Caco-2 (cell line): ENCODE measurements around the gene C5orf58. TPM values are rescaled to one million over a fixed set of nuclear protein-coding genes. Genes with fewer than 3 reads are reported as not detected.

ENCODE experiments used
- Bru-seq: library from RNA; stranded (reverse); fragments of 400-500 nt; gene quantifications from one replicate; lab custom pipeline; 2021; lab: Mats Ljungman, UMichigan
- BruChase-seq, 2 experiments: library from RNA; stranded (reverse); fragments of 400-500 nt; gene quantifications; one replicate each; lab custom pipeline; 2021; lab: Mats Ljungman, UMichigan
- BruUV-seq: library from RNA; stranded (reverse); fragments of 400-500 nt; replicated peaks from 2 replicates; lab custom pipeline; 2021; lab: Mats Ljungman, UMichigan
- CTCF ChIA-PET: fragments of 300-600 bp; sonication (Branson Sonifier 250); formaldehyde crosslinking; loops from one replicate; lab custom pipeline; 2022; ENCODE audit warnings: antibody characterized with exemption; lab: Charles Lee
- POLR2A ChIA-PET: fragments of 300-600 bp; sonication (Branson Sonifier 250); formaldehyde crosslinking; loops from one replicate; lab custom pipeline; 2022; ENCODE audit warnings: antibody characterized with exemption; lab: Charles Lee
- DNase-seq, 2 experiments: peaks; one replicate each; pipeline versions ENCODE4 v3.0.0 to v3.0.0-alpha.2; 2020 to 2022
- H3K27me3 ChIP-seq: replicated peaks from 2 replicates; pipeline ENCODE4 v1.6.0; 2011; ENCODE audit warnings: low read length; ENCODE audit not compliant: control insufficient read depth, insufficient read depth
- H3K36me3 ChIP-seq: 2 replicates; pipeline ENCODE4 v1.5.1; 2011; ENCODE audit warnings: low read length; ENCODE audit not compliant: control insufficient read depth, insufficient read depth
- H3K4me1 ChIP-seq: fragments of 250-450 bp; sonication (Bioruptor Pico); 2 replicates; pipeline ENCODE4 v1.5.1; 2020; ENCODE audit warnings: mild to moderate bottlenecking
- H3K4me3 ChIP-seq: 2 replicates; pipeline ENCODE4 v1.5.1; 2011; ENCODE audit warnings: low read depth, mild to moderate bottlenecking, control low read depth, low read length
- H3K9me3 ChIP-seq: fragments of 250-450 bp; sonication (Bioruptor Pico); 2 replicates; pipeline ENCODE4 v1.5.1; 2020; ENCODE audit warnings: mild to moderate bottlenecking, moderate library complexity
- H3K27ac Mint-ChIP-seq: one replicate; pipeline ENCODE4 v1.8.0; 2022; ENCODE audit warnings: mixed read lengths; ENCODE audit not compliant: unreplicated experiment
- H3K27me3 Mint-ChIP-seq: one replicate; pipeline ENCODE4 v1.8.0; 2022; ENCODE audit warnings: mixed read lengths; ENCODE audit not compliant: insufficient read depth, unreplicated experiment
- H3K36me3 Mint-ChIP-seq: one replicate; pipeline ENCODE4 v1.8.0; 2022; ENCODE audit warnings: mild to moderate bottlenecking, mixed read lengths; ENCODE audit not compliant: insufficient read depth, unreplicated experiment
- H3K4me1 Mint-ChIP-seq: one replicate; pipeline ENCODE4 v1.8.0; 2022; ENCODE audit warnings: low read depth, mixed read lengths; ENCODE audit not compliant: unreplicated experiment
- H3K4me3 Mint-ChIP-seq: one replicate; pipeline ENCODE4 v1.8.0; 2022; ENCODE audit warnings: mild to moderate bottlenecking, moderate library complexity, mixed read lengths; ENCODE audit not compliant: unreplicated experiment
- H3K9me3 Mint-ChIP-seq: one replicate; pipeline ENCODE4 v1.8.0; 2022; ENCODE audit warnings: mixed read lengths; ENCODE audit not compliant: unreplicated experiment
- CTCF ChIP-seq, 2 experiments: fragments of 200-600 bp in 1 of 2; IDR thresholded peaks; 1 replicate in 1 of 2; 2 replicates in 1 of 2; pipeline versions ENCODE4 v1.5.1 to v1.8.0; 2011 to 2022; ENCODE audit warnings: antibody characterized with exemption in 1 of 2, control low read depth in 1 of 2, inconsistent platforms in 1 of 2, low read depth in 1 of 2, low read length in 1 of 2, mild to moderate bottlenecking in 1 of 2, moderate library complexity in 1 of 2; ENCODE audit not compliant: insufficient read depth in 1 of 2, severe bottlenecking in 1 of 2, unreplicated experiment in 1 of 2
- intact Hi-C: fragments of 100-400 bp; cut with micrococcal nuclease; formaldehyde crosslinking; loops from one replicate; pipeline ENCODE4 v1.10.0; 2022; ENCODE audit not compliant: unreplicated experiment
- long read RNA-seq: library from polyadenylated mRNA; stranded (forward); transcript quantifications from one replicate; pipeline ENCODE4 v2.0.0, GENCODE V29; 2022
- total RNA-seq: library from RNA; stranded (reverse); gene quantifications from 2 replicates; pipeline ENCODE4 v1.2.3, GENCODE V29; 2022

Gene C5orf58
- total RNA-seq (not detected in 2 replicates), Bru-seq, nascent RNA (percentile 4 among the genes with signal in this experiment), BruChase-seq, experiment 1, labeled RNA remaining after a 2-hour chase (percentile 6 among the genes with signal in this experiment), BruChase-seq, experiment 2, labeled RNA remaining after a 6-hour chase (not detected)
- long read RNA-seq: 0 reads

- no TSS peak for BruUV-seq
- H3K27me3 ChIP-seq: no peaks in the 10 kb centered on the region; the same call in none of the 2 replicates
- ChIA-PET CTCF (no interaction called here), POLR2A (no interaction called here)
- H3K27me3 Mint-ChIP-seq: peaks cover 6% of the 10 kb centered on the region
- no peaks in the 10 kb centered on the region for H3K36me3 Mint-ChIP-seq
- H3K4me3 Mint-ChIP-seq: no peak within 1 kb of the TSS
- no peak within 1 kb of the TSS for H3K4me3 ChIP-seq
- H3K27ac Mint-ChIP-seq: no peak within 1 kb of the TSS
- H3K4me1 Mint-ChIP-seq: no peaks in the 10 kb centered on the region
- no peaks in the 10 kb centered on the region for H3K9me3 ChIP-seq
- no peak for DNase-seq
- H3K4me1 ChIP-seq: no peaks in the 10 kb centered on the region
- no peaks in the 10 kb centered on the region for H3K36me3 ChIP-seq
- no peak for TF ChIP-seq CTCF (IDR thresholded peaks at IDR 0.05; ENCODE audit: insufficient read depth in 1 of 2, low read depth in 1 of 2, low read length in 1 of 2, severe bottlenecking in 1 of 2, unreplicated experiment in 1 of 2)
- intact Hi-C loops: no loop called here
- no peaks in the 10 kb centered on the region for H3K9me3 Mint-ChIP-seq
These were observed at the start of gene C5orf58 for GRCh38 chr5:170232786-170233185. Gene C5orf58 (plus strand): TSS chr5:170232985. CDS start chr5:170234977, 1,992 bp downstream.

GRCh38 chr5:170183816-170184687 lies 48.7 kb upstream of the C5orf58 start:
- peak; percentile 72 to 81 for DNase-seq
- Mint-ChIP-seq H3K27me3 (no peaks in the 10 kb centered on the region), H3K9me3 (no peaks in the 10 kb centered on the region), H3K36me3 (no peaks in the 10 kb centered on the region), H3K27ac (no peak overlapping the region), H3K4me3 (no peak overlapping the region), H3K4me1 (peaks cover 7% of the 10 kb centered on the region)
- ChIA-PET CTCF (interaction anchor here (1.0 to 1.4 kb wide), 7 partner anchors 18 to 85 kb away, joined by 3 to 13 read pairs (median 5); no protein-coding TSS in a partner anchor), POLR2A (interaction anchor here (0.6 kb wide), 1 partner anchor 533 kb away, joined by 3 read pairs; no protein-coding TSS in a partner anchor)
- peak; percentile 74 to 90 for TF ChIP-seq CTCF (IDR thresholded peaks at IDR 0.05; ENCODE audit: insufficient read depth in 1 of 2, low read depth in 1 of 2, low read length in 1 of 2, severe bottlenecking in 1 of 2, unreplicated experiment in 1 of 2)
- BruUV-seq: no TSS peak
- Histone ChIP-seq H3K36me3 (no peaks in the 10 kb centered on the region), H3K4me3 (no peak overlapping the region), H3K27me3 (no peaks in the 10 kb centered on the region; the same call in 1 of the 2 replicates), H3K9me3 (no peaks in the 10 kb centered on the region), H3K4me1 (no peaks in the 10 kb centered on the region)
- intact Hi-C loops: loop anchor here (1.0 kb wide), 1 partner anchor 84 kb away; no protein-coding TSS in a partner anchor

- no peak overlapping the region for H3K4me3 ChIP-seq
- TF ChIP-seq CTCF (IDR thresholded peaks at IDR 0.05; ENCODE audit: insufficient read depth in 1 of 2, low read depth in 1 of 2, low read length in 1 of 2, severe bottlenecking in 1 of 2, unreplicated experiment in 1 of 2): no peak
- no peaks in the 10 kb centered on the region for H3K4me1 ChIP-seq
- H3K27me3 ChIP-seq: no peaks in the 10 kb centered on the region; the same call in 1 of the 2 replicates
- no peaks in the 10 kb centered on the region for H3K36me3 Mint-ChIP-seq
- H3K36me3 ChIP-seq: no peaks in the 10 kb centered on the region
- H3K9me3 ChIP-seq: no peaks in the 10 kb centered on the region
- peaks cover 4% of the 10 kb centered on the region for H3K27me3 Mint-ChIP-seq
- no peaks in the 10 kb centered on the region for H3K9me3 Mint-ChIP-seq
- CTCF ChIA-PET: interaction anchor here (1.0 to 1.5 kb wide), 6 partner anchors 19 to 85 kb away, joined by 3 to 13 read pairs (median 5); no protein-coding TSS in a partner anchor
- no peak overlapping the region for H3K4me3 Mint-ChIP-seq
- intact Hi-C loops: loop anchor here (1.0 kb wide), 1 partner anchor 84 kb away; no protein-coding TSS in a partner anchor
- peaks cover 7% of the 10 kb centered on the region for H3K4me1 Mint-ChIP-seq
- DNase-seq: no peak
- BruUV-seq: no TSS peak
- POLR2A ChIA-PET: no interaction called here
- no peak overlapping the region for H3K27ac Mint-ChIP-seq
These were observed 48.0 kb upstream of the C5orf58 start for GRCh38 chr5:170184737-170185136.
